HG02571 (cell line): ENCODE results near the gene THOC7.

Experiments
- ATAC-seq: cut with Tn5 transposase; IDR thresholded peaks from one replicate; pipeline ENCODE4 v1.9.1; 2021; ENCODE audit warnings: mild to moderate bottlenecking, moderate library complexity; ENCODE audit not compliant: unreplicated experiment

The THOC7 gene

GRCh38 chr3:63863150-63864007 is at the start of gene THOC7, which contains the start of gene ATXN7:
TSS of gene THOC7 (minus strand) at chr3:63863805. CDS start at chr3:63863790, 15 bp downstream.
TSS of gene ATXN7 (plus strand) at chr3:63863867. CDS start at chr3:63912599, 48,732 bp downstream.
- peak; percentile 70 for ATAC-seq

DNA sequence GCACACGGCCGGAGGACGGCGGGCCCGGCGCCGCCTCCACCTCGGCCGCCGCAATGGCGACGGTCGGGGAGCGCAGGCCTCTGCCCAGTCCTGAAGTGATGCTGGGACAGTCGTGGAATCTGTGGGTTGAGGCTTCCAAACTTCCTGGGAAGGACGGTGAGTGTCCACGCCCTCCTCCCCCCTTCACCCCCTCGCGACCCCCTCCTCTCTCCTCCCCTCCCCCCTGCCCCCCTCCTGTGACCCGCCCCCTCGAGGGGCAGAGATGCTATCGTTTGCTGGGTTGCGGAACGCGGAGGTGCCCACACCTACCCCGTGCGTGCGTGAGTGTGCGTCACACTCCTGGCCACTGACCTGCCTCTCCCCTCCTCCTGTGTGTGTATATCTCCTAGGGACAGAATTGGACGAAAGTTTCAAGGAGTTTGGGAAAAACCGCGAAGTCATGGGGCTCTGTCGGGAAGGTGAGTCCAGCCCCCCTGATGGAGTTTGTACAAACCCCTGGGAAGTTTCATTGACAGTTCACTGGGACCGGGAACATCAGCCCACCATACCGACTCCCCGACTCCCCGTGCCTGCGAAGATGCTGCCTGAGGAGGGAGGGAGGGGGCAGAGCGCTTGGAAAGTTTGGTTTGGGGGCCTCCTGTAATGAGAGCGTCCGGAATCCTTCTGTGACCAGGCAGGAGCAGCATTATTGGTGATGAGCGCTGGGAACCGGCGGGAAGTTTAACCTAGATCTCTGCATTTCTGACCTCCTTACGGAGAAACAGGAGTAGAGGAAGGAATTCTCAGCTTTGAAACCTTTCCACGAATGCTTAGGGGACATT is 49.4 kb upstream of the THOC7 start:
- ATAC-seq, result peak; percentile 22

DNA sequence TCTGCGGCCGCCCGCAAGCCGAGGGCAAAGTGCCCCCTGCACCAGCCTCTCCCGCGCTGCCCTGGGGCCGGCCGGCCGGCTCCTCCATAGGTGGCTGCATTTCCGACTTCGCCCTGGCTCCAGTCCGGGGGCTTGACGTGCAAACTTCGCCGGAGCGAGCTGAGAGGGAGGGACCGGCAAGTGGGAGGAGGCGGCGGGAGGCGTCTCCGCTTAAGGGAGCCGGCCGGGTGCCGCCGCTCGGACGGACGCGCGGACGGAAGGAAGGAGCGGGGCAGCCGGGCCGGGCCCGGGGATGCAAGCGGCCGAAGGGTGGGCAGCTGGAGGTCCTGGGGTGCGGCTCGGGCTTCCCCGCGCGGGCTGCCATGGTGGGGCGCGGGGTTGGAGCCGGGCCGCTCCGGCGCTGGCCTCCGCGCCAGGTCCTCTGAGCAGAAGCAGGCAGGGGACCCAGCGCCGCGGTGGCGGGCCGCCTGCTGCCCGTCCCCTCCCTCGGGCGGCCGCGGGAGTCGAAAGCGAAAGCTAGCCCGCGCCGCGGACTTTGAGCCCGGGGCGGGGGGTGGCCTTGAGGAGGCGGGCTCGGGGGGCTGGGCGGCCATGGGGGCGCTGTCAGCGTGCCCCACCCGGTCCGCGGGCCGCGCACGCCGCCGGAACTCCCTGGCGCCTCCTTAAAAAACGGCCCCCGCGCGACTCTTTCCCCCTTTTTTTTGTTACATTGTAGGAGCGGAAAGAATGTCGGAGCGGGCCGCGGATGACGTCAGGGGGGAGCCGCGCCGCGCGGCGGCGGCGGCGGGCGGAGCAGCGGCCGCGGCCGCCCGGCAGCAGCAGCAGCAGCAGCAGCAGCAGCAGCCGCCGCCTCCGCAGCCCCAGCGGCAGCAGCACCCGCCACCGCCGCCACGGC is 48.5 kb upstream of the THOC7 start, which contains the start of gene SCAANT1:
Gene SCAANT1 (minus strand): TSS at position 511 of the 895 bp plus-strand sequence.
- peak; percentile 74 for ATAC-seq

DNA sequence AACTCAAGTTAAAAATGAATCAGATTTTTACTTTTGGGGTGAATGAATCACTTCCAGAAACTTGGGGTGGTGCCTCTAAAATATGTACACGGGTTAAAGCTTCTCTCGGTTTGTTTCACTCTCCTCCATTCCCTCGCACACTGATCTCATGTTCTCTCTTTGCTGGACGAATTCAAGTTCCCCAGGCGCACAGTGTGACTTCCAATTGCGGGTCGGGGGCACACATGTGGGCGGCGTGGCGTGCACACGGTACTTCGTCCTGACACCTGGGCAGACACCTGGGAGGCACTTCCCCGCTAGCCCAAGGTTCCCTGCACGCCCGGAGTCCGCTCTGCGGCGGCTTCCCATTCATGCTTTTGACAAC is 47.9 kb upstream of the THOC7 start:
- no peak for ATAC-seq

- ATAC-seq, result no peak
Measured at GRCh38 chr3:63910891-63911290, 47.3 kb upstream of the THOC7 start.

GRCh38 chr3:63910001-63910400 is 46.4 kb upstream of the THOC7 start:
- no peak for ATAC-seq

DNA sequence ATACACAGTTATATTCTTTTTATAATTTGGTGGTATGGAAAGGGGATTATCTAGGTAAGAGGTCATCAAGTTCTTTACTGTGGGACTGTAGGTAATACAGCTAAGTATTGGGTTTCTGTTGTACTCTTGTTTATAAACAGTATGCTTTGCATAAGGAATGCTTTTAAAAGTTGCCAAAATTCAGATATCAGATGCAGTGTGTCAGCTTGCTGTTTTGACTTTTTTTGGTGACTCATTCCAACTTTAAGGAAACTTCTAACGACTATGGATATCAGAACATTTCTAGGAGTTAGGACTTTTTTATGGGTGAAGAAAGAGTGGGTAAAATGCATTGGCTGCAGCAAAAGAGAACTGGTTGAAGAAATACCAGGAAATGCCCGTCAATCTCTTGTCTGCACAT is 45.8 kb upstream of the THOC7 start:
- ATAC-seq, result no peak

DNA sequence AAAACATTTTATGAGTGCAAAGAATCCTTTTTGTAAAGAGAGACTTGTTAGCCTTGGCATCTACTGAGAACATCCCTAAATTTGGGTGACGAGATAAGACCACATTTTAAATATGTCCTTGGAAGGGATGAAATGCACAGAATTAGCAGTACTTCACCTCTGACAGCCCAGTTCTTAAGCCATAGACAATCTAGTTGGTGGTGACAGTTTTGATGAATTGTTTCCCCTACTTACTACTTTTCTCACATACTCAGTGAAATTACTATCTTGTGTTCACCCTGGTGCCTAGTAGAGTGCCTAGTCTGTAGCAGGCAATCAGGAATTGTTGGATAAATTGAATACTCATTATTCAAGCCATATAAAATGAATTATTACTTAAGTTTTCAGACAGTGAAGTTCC is 45.2 kb upstream of the THOC7 start:
- no peak for ATAC-seq

DNA sequence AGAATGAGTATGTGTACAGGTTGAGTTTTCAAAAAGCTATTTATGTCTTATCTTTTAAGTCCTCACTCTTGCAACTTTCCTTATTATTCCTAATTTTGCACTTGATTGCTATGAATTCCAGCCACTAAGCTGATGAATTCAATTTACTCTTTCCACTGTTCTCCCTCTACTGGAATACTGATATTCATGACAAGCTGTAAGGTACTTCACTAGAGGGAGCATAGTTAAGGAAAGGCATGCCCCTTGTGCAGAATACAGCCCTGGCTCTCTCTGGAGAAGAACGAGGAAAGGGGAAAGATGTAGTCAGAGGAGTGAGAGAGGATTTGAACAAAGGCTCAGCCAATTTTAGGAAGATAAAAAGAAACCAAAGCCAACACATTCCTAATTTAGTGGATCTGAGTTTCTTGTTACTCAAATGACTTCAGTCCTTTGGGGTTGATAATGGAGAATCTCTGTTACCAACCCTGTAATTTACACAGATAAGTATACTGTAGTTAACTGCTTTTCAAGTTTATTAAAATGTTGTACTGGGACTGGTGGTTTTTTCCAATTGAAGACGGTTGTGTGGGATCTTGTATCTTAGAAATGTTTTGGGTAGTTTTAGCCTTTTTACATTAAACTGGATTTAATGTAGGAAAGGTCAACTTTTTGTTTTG is 44.6 kb upstream of the THOC7 start:
- ATAC-seq, result no peak

DNA sequence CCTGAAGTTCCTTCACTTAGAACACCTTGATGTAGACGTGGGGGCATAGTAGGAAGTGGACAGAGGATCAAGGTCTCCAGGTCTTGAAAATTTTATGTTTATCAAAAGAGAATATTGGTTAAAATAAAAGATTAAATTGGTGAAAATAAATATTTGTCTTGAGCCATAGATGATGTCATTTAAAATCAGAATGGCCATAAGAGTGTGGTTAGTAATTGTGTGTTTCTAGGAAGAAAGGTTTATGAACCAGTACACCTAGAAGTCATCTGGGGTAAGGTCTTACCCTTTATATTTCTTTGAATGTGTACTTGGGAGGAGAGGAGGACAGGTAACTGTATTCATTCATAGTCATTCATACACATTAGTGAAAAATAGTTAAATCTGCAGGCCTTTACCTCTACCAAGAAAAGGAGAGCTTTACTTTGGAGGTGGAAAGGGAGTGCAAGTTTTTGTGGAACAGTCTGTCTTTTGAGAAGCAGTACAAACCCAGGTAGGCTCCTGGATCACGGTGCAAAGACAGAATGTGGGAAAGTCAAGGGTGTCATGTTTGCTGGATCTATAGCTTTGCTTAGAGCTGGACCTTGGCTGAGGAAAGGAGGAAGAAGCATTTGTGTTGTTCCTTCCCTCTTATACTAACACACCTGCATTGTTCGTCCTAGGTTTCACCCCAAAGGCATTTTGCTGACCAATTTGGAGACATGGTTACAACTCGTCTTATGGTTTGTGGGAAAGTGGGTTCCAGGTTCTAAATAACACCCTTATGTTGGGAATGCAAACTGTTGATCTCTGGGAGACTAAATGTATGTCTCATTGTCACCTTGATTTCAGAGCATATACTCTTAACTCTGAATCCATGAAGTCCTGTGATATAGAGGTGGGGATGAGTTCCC is 42.4 kb upstream of the THOC7 start:
- ATAC-seq, result no peak

DNA sequence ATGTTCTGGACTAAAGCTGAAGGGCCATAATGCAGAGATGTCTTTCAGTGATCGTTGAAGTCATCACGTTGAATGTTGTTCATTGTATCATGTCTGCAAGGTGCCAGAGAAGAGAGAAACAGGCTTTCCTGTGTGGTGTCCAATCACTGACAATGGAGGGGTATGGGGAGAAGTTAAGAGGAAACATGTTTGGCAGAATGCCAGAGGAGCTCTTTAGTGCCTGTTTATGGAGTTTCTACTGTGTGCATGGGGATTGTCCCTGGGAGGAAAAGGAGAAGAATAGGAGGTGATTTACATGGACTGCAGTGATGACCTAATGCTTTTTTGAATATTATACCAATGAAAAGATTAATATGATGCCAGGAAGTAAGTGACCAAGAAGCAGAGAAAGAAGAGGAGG is 36.9 kb upstream of the THOC7 start:
- ATAC-seq, result no peak

DNA sequence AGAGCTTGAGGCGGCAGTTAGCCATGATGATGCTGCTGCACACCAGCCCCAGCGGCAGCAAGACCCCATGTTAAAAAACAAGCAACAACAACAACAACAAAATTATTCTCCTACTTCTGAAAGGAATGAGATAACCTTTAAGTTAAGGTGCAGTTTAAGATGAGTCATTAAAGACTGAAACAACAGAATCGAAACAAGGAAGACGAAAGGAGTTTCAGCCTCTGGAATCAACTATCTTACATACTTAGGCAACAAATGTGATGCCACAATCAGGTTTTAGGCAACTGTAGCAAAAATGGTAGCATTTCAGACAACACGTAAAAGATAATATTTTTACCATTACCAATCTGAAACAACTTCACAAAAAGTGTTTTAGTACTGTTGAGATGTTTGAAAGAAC is 36.4 kb upstream of the THOC7 start:
- ATAC-seq, result no peak

DNA sequence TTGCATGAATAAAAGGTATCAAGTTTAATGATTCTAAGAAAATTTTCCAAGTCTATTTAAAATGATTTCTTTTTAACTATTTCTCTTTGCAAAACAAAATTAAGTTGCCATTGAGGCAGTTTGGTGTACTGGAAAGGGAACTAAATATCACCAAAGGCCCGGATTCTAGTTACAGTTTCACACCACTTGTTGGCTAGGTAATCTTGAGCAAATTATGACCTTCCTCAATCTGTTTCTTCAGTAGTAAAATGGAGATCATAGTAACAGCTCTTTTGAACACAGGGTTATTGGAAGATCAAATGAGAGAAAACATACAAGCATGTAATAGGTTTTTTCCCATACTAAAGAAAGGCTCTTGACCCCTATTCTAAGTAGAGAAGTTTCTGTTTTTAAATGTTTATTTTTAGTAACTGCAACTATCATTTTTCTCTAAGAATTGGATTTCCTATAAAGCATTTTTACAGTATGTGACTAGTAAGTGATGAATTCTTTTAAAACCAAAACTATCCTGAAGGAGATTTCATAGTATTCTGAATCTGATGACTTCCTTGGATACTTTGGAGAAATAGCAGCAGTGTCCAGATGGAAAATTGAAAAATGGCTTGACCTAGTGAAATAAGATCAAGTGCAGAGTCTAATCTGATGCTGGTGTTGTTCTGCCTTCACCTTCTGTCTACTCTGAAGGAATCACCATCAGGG is 32.9 kb upstream of the THOC7 start:
- no peak for ATAC-seq

DNA sequence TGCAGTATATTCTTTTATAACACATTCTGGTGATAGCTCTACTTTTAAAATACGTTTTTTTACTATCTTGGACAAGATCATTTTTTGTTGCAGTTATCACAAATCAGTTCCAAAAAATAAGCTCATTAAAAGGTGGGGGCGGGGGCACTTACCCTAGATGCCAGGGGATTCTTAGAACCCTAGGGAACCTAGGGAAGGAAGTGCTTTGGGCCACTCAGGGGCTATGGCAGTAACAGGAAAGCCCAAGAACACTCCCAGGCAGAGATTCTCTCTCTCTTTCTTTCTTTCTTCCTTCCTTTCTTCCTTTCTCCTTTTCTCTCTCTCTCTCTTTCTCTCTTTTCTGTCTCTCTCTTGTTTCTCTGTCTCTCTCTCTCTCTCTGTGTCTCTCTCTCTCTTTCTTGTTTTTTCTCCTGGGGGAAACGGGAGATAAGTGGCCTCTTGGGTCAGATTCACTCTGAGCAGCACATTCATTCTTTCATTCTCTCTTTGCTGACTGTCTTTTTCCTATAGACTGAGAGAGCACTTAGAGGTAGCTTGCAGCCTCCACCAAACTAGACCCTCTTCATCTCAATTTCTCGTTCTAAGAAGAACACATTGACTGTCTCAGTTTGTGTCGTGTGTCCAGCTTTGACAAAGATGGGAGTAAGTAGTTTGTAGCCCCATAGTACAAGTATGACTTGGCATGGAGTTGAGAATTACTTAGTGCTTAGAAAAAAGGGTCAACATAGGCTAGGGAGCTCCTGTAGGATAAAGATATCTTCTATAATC is 32.0 kb upstream of the THOC7 start:
- ATAC-seq, result no peak

DNA sequence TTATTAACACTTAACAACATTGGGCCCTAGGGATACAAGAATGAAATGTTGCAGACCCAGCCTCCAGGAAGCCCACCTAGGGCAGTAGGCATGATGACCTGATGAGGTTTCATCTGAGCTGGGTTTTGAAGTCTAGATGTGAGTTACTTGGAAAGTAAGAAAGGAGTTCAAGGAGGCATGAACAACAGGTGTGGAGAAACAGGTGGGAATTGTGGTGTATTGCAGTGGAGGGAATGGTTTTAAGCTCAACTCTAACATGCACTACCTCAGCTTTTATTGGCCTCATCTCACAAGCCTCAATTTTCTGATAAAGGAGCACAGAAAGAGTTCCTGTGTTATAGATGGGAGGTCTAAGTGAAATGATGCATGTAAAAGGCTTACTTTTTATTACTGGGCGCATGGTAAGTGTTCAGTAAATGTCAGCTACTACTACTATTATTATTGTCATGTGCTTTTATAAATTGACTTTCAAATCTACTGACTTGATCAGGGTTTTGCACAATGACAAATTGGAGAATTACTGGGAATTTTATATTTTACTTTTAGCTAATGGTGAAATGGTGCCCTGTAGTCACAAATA is 29.3 kb upstream of the THOC7 start:
- ATAC-seq, result no peak

DNA sequence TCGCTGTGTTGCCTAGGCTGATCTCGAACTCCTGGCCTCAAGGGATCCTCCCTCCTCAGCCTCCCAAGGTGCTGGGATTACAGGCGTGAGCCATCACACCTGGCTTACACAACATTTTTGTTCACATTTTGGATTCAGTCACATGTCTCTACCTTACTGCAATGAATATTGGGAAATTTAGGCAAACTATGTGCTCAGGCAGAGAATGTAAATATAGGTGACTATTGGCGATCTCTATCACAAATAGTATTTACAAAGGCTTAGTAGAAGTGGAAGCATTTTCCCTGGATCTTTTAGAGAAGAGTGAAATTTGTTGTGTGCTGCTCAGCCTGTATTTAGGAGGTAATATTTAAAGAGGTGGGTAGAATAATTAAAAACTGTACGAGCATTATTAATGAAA is 27.9 kb upstream of the THOC7 start:
- no peak for ATAC-seq

- ATAC-seq, result no peak
Measured at GRCh38 chr3:63886858-63887257, 23.3 kb upstream of the THOC7 start.

GRCh38 chr3:63880653-63881052 is 17.0 kb upstream of the THOC7 start:
- no peak for ATAC-seq
